ENCODE measurements around the gene WRAP73. TPM values are rescaled to one million over a fixed set of nuclear protein-coding genes. Genes with fewer than 3 reads are reported as not detected.

WRAP73 gene
- total RNA-seq, 1 experiment from 2014 or later, result 47.9 TPM

DNA sequence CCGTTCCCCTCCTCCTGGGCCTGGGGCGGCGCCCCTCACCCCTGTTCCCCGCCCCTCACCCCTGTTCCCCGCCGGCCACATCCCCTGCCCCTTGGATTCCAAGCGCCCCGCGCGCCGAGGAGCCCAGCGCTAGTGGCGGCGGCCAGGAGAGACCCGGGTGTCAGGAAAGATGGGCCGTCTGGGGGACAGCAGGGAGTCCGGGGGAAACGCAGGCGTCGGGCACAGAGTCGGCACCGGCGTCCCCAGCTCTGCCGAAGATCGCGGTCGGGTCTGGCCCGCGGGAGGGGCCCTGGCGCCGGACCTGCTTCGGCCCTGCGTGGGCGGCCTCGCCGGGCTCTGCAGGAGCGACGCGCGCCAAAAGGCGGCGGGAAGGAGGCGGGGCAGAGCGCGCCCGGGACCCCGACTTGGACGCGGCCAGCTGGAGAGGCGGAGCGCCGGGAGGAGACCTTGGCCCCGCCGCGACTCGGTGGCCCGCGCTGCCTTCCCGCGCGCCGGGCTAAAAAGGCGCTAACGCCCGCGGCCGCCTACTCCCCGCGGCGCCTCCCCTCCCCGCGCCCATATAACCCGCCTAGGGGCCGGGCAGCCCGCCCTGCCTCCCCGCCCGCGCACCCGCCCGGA lies 2.1 kb upstream of the WRAP73 start, which contains the start of gene TP73:
TSS of gene TP73 (plus strand) at position 587 of the 618 bp plus-strand sequence. CDS start 29,850 bp downstream, outside the sequence.
- peak; percentile 69 to 77 for DNase-seq
- peaks cover 14% of the 10 kb centered on the region; the same call in 1 of the 2 replicates for H3K4me1 ChIP-seq
- peak within 1 kb of the TSS; percentile 25; the same call in 1 of the 2 replicates for H3K27ac ChIP-seq
- H3K4me3 ChIP-seq, result peak within 1 kb of the TSS; percentile 69
- H3K27me3 ChIP-seq, result no peaks in the 10 kb centered on the region
- no peaks in the 10 kb centered on the region for H3K36me3 ChIP-seq
- no peaks in the 10 kb centered on the region for H3K9me3 ChIP-seq (replicated peaks)

DNA sequence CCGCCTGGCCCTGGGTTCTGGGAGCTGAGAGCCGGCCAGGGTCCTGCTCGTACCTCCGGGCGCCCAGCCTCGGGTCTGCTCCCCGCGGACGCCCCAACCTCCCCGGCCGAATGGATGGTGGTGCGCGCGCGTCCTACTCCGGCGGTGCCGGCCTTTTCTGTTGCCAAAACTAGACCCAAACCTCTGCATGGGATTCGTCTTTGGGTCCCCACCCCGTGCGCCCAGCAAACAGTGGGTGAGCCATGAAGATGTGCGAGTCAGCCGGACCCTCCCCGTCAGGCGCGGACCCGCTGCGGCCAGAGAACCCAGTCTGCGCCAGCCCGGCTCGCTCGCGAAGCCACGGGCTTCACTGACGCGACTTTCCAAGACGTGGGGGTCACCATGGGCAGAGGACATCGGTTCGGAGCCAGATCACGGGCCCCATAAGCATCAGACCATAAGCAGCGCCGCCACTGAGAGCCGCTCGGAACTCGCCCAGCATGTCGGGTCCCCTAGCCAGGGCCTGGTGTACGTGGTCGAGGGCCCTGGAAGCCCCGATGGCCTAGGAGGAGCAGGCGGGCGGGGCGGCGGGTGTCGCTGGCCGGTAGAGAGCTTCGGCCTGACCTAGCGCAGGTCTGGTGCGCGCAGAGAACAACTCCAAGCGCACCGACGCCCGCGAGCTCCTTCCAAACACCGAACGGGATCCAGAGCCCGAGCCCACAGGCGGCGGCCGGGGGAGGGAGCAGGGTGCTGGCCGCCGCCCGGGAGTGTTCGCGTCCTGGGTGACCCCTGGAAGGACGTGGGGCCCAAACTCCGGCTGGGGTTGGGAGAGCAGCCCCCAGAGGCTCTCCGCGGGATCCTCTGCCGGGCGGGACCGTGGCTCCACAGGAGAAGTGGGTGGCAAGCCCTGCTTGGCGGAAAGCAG lies 1.4 kb upstream of the WRAP73 start:
- H3K27me3 ChIP-seq, result no peaks in the 10 kb centered on the region
- H3K36me3 ChIP-seq, result peaks cover under 1% of the 10 kb centered on the region
- peak overlapping the region; percentile 25; the same call in 1 of the 2 replicates for H3K27ac ChIP-seq
- peaks cover 9% of the 10 kb centered on the region; the same call in 1 of the 2 replicates for H3K4me1 ChIP-seq
- peak overlapping the region; percentile 69 for H3K4me3 ChIP-seq
- no peak for DNase-seq
- no peaks in the 10 kb centered on the region for H3K9me3 ChIP-seq (replicated peaks)

DNA sequence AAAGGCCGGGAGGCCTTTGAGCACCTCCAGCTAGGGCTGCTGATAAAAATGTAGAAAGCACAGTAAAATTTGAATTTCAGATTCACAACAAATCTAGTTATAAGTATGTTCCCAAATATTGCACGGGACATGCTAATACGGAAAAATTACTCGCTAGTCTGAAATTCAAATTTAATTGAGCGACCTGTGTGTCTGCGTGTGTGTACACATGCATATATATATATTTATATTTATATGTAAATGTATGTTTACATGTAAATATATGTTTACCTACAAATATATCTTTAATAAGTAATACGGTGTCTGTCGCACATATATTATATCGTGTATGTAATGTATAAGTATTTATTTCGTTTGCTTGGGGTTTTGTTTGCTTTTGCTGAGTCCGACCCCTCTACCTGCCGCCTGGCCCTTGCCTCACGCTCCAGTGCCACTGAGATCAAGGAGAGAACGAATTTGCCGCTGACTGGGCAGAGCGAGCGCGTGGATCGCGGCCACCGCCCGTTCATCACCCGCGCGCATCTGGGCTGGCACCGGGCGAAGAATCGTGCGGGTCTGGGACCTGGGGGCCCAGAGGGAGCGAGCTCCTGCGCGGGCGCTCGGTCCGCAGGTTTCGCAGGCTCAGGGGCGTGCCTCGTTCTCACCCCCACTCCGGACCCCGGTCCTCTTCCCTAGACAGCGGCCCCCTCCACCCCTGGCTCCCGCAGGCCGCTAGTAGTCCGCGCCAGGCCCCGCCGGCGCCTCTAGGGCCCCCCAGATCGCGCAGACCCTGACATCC lies 534 bp upstream of the WRAP73 start:
- no peaks in the 10 kb centered on the region for H3K27me3 ChIP-seq
- DNase-seq, result no peak
- peaks cover 8% of the 10 kb centered on the region for H3K36me3 ChIP-seq
- H3K4me1 ChIP-seq, result peaks cover 9% of the 10 kb centered on the region; the same call in 1 of the 2 replicates
- no peaks in the 10 kb centered on the region for H3K9me3 ChIP-seq (replicated peaks)
- peak overlapping the region; percentile 71 for H3K4me3 ChIP-seq
- no peak overlapping the region for H3K27ac ChIP-seq

DNA sequence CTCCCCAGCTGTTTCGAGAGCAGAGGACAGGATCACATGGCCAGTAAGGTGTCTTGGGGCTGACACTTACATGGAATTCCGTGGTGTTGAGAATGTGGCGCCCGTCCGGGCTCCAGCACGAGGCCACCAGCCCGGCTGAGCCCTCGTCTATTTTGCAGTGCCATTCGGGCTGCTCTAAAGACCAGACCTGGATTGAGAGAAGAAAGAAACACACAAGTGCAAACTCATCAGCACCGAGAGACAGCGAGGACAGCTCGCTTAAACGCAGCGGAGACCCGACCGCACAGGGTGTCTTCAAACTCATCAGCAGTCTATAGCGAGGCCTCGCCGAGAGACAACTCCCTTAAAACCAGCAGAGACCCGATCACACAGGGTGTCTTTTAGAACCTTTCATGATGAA lies 3.3 kb downstream of the WRAP73 start:
- Histone ChIP-seq H3K36me3 (peaks cover 23% of the 10 kb centered on the region), H3K4me3 (no peak overlapping the region)

DNA sequence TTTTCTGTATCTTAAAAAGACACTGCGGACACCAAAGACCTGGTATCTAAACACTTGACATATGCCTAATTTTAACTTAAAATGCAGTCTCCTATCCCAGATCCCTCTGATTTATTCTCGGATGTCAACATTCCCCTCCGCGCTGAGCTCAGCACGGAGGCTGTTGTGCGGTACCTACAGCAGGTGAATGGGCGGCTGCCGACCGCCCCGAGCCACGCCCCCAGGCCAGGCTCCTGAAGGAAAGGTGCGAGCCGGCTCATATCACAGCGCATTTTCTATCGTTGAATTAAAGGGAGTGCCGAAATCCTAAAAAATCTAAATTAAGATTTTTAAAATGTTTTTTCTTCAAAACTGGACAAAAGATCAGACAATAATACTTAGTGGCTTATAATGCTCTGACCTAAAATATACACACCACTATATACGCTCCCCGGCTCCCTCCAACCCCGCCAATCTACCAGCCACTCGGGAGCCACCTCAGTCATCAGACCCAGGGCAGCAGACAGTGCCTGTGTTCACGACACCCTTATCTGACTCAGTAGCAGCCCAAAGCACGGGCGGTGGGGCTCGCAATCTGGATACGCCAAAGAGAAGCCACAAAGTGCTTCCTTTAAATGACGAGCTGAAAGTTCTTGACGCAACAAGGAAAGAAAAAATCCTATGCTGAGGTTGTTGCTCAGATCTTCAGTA lies 4.1 kb downstream of the WRAP73 start:
- Histone ChIP-seq H3K4me1 (peaks cover 5% of the 10 kb centered on the region; the same call in 1 of the 2 replicates), H3K27me3 (no peaks in the 10 kb centered on the region), H3K4me3 (no peak overlapping the region), H3K27ac (no peak overlapping the region), H3K36me3 (peaks cover 23% of the 10 kb centered on the region), H3K9me3 (replicated peaks) (no peaks in the 10 kb centered on the region)
- DNase-seq, result no peak

More for the DNA sequence above, 3.3 kb downstream of the WRAP73 start:
- Histone ChIP-seq H3K4me1 (peaks cover 5% of the 10 kb centered on the region; the same call in 1 of the 2 replicates), H3K27me3 (no peaks in the 10 kb centered on the region), H3K27ac (no peak overlapping the region), H3K9me3 (replicated peaks) (no peaks in the 10 kb centered on the region)
- DNase-seq, result no peak

DNA sequence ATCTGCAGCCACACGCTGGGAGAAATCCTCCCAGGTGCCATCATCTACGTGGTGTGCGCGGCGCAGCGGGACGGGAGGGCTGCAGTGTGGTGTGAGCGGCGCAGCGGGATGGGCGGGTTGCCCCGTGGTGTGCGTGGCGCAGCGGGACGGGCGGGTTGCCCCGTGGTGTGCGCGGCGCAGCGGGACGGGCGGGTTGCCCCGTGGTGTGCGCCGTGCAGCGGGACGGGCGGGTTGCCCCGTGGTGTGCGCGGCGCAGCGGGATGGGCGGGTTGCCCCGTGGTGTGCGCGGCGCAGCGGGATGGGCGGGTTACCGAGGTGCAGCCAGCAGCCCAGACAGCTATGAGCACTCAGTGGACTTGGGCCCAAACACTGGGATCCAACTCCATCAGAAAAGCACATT lies 4.7 kb downstream of the WRAP73 start:
- peaks cover 5% of the 10 kb centered on the region; the same call in 1 of the 2 replicates for H3K4me1 ChIP-seq
- H3K4me3 ChIP-seq, result no peak overlapping the region
- no peaks in the 10 kb centered on the region for H3K9me3 ChIP-seq (replicated peaks)
- H3K27me3 ChIP-seq, result no peaks in the 10 kb centered on the region
- DNase-seq, result no peak
- no peak overlapping the region for H3K27ac ChIP-seq
- H3K36me3 ChIP-seq, result peaks cover 23% of the 10 kb centered on the region

DNA sequence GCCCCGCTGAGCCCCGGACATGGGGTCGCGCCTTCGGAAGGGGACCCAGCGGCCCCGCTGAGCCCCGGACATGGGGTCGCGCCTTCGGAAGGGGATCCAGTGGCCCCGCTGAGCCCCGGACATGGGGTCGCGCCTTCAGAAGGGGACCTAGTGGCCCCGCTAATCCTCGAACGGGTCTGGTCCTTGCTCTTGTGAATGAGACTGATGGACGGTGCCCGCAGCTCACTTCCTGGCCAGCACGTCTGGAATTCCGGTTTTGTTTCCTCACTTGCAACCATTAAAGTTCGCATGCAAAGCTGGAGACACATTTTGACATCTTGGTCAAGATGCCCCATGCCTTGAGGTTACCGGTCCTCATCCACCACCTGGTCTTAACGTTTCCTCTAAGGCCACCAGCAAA lies 5.6 kb downstream of the WRAP73 start:
- DNase-seq, result no peak
- H3K4me3 ChIP-seq, result no peak overlapping the region
- no peaks in the 10 kb centered on the region for H3K9me3 ChIP-seq (replicated peaks)
- H3K27me3 ChIP-seq, result no peaks in the 10 kb centered on the region
- H3K36me3 ChIP-seq, result peaks cover 23% of the 10 kb centered on the region
- H3K4me1 ChIP-seq, result peaks cover 6% of the 10 kb centered on the region
- H3K27ac ChIP-seq, result no peak overlapping the region

DNA sequence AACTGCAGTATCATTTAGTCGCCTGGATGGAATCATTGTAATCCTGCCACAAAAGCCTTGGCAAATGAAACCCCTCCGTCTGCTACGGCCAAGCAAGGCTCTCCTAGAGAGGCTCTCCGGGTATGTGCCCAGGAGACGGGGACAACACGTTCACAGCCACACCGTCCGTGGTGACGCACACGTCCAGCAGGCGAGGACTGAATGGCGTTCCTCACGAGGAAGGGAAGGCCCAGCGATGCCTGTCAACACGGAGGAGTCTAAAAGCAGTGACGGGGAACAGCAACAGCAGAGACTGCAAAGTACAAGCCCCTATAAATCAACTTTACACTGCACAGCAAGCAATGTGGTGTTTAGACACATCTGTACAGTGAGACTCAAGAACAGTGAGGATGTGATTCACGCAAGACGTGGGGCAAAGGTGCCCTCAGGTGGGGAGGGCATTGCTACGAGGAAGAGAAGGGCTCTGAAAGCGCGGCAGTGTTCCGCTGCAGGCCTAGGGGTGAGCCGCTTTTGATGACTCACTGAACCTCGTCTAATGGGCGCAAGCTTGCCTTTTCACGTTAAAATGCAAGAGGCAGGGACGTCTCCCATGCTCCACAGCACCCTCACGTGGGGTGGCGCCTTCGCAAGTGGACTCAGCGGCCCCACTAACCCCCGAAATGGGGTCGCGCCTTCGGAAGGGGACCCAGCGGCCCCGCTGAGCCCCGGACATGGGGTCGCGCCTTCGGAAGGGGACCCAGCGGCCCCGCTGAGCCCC lies 6.8 kb downstream of the WRAP73 start:
- no peak for DNase-seq
- Histone ChIP-seq H3K36me3 (peaks cover 23% of the 10 kb centered on the region), H3K4me1 (peaks cover 11% of the 10 kb centered on the region), H3K27me3 (no peaks in the 10 kb centered on the region), H3K9me3 (replicated peaks) (no peaks in the 10 kb centered on the region), H3K27ac (no peak overlapping the region), H3K4me3 (no peak overlapping the region)

DNA sequence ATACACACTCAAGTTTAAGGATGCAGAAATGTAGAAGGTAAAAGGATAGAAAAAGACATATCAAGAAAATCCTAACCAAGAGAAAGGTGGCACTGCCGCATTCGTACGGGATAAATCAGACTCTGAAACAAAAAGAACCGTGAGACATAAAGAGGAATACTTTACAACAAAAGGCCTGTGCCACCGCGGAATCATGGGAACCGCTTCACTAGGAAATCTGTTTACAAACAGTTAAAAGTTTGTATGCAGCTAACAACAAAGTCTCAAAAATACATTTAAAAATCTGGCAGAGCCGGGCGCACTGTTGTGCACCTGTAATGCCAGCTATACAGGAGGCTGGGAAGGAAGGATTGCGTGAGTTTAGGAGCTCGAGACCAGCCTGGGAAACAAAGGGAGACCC lies 8.1 kb downstream of the WRAP73 start:
- H3K4me3 ChIP-seq, result no peak overlapping the region
- H3K27ac ChIP-seq, result no peak overlapping the region
- no peaks in the 10 kb centered on the region for H3K27me3 ChIP-seq
- no peak for DNase-seq
- peaks cover 34% of the 10 kb centered on the region for H3K36me3 ChIP-seq
- no peaks in the 10 kb centered on the region for H3K9me3 ChIP-seq (replicated peaks)
- peaks cover 11% of the 10 kb centered on the region for H3K4me1 ChIP-seq

DNA sequence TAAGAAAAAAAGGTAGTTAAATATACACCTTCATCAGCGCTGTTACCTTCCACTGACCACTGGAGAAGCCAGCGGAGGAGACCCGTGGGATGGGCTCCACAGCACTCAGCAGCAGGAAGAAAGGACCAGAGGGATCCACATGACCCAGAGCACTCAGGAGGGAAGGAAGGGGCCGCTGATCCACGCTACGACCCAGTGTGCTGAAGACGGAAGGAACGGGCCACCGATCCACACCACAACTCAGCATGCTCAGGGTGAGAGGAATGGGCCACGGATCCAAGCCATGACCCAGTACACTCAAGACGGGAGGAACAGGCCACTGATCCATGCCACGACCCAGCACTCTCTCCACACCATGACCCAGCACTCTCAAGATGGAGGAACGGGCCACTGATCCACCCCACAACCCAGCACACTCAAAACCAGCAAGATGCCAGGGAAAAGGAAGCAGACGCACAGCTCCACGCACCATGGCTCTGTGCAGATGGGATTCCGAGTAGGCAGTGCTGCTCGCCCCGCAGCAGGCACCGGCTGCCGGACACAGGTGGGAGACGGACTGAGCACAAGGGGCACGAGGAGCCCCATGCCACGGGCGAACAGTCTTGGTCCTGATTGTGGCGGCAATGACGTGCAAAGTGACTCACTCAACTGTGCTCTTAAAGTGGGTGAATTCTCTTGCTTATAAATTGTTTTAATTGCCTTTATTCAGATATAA lies 8.7 kb downstream of the WRAP73 start:
- Histone ChIP-seq H3K27ac (no peak overlapping the region), H3K27me3 (no peaks in the 10 kb centered on the region), H3K4me3 (no peak overlapping the region), H3K4me1 (peaks cover 11% of the 10 kb centered on the region), H3K9me3 (replicated peaks) (no peaks in the 10 kb centered on the region), H3K36me3 (peaks cover 32% of the 10 kb centered on the region)
- DNase-seq, result no peak

DNA sequence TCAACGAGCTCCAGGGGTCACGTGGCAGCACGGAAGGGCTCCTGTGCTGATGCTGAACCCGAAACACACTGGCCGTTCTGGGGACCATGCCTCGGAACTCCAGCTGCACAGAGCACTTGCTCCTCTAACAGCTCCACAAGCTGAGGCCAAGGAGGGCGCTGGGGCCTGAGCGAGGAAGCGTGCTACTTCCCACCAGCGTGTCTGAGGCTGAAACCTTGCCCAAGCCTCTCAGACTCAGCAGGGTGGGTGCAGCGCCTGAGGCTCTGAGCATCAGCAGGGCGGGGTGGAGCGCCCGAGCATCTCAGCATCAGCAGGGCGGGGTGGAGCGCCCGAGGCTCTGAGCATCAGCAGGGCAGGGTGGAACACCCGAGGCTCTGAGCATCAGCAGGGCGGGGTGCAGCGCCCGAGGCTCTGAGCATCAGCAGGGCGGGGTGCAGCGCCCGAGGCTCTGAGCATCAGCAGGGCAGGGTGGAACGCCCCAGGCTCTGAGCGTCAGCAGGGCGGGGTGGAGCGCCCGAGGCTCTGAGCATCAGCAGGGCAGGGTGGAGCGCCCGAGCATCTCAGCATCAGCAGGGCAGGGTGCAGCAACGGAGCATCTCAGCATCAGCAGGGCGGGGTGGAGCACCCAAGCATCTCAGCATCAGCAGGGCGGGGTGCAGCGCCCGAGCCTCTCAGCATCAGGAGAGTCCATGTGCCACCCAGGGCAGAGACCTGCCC lies 9.6 kb downstream of the WRAP73 start:
- H3K4me1 ChIP-seq, result peaks cover 11% of the 10 kb centered on the region
- H3K27ac ChIP-seq, result no peak overlapping the region
- no peaks in the 10 kb centered on the region for H3K27me3 ChIP-seq
- no peak overlapping the region for H3K4me3 ChIP-seq
- no peaks in the 10 kb centered on the region for H3K9me3 ChIP-seq (replicated peaks)
- DNase-seq, result no peak
- H3K36me3 ChIP-seq, result peaks cover 28% of the 10 kb centered on the region

DNA sequence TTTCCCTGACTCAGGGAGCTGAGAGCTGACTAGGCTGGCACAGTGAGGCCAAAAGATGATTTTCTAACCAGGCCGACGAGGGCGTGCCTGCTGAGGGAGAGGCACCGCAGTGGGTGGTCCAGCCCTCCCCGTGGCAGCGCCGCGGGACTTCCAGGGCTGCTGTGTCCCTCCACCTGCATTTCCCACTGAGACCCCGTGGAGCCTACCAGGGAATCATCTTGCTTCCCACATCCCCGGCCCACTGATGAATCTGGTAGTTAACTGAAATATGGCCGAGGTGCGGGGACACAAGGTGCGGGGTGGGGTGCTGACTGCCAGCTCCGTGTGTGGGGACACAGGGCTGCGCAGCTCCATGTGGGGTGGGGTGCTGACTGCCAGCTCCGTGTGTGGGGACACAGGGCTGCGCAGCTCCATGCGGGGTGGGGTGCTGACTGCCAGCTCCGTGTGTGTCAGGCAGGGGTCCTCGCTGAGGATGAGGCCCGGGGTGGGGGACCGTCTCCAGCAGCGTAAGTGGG lies 10.4 kb downstream of the WRAP73 start:
- Histone ChIP-seq H3K27me3 (no peaks in the 10 kb centered on the region), H3K4me3 (no peak overlapping the region), H3K9me3 (replicated peaks) (no peaks in the 10 kb centered on the region), H3K36me3 (peaks cover 22% of the 10 kb centered on the region), H3K4me1 (peaks cover 11% of the 10 kb centered on the region), H3K27ac (peak overlapping the region; percentile 31; the same call in 1 of the 2 replicates)
- no peak for DNase-seq

All from SJCRH30 (cell line).